Measurements from ENCODE around the gene LRFN2. TPM values are rescaled to one million over a fixed set of nuclear protein-coding genes. Genes with fewer than 3 reads are reported as not detected.
A peak's percentile ranks its signal among the peaks of the same experiment; 100 is the strongest.

LRFN2 gene
- total RNA-seq, 1 experiment from 2014 or later = not detected

GRCh38 chr6:40410821-40411220 lies 176.3 kb downstream of the LRFN2 start:
- DNase-seq (ENCODE audit: low read depth in 1 of 2, low spot score in 2 of 2) = no peak
- Histone ChIP-seq H3K9me3 (replicated peaks) (no peaks in the 10 kb centered on the region), H3K36me3 (no peaks in the 10 kb centered on the region), H3K27me3 (replicated peaks) (no peaks in the 10 kb centered on the region), H3K27ac (no peak overlapping the region), H3K4me1 (replicated peaks) (no peaks in the 10 kb centered on the region), H3K4me3 (no peak overlapping the region)

- H3K4me1 ChIP-seq (replicated peaks) = no peaks in the 10 kb centered on the region
- H3K9me3 ChIP-seq (replicated peaks) = no peaks in the 10 kb centered on the region
- H3K36me3 ChIP-seq = no peaks in the 10 kb centered on the region
- DNase-seq (ENCODE audit: low read depth in 1 of 2, low spot score in 2 of 2) = no peak
- H3K27me3 ChIP-seq (replicated peaks) = no peaks in the 10 kb centered on the region
- no peak overlapping the region for H3K4me3 ChIP-seq
- no peak overlapping the region for H3K27ac ChIP-seq
Measured at GRCh38 chr6:40409716-40410397, 177.3 kb downstream of the LRFN2 start.

GRCh38 chr6:40408786-40409542 lies 178.2 kb downstream of the LRFN2 start:
- Histone ChIP-seq H3K4me3 (no peak overlapping the region), H3K27me3 (replicated peaks) (no peaks in the 10 kb centered on the region), H3K9me3 (replicated peaks) (no peaks in the 10 kb centered on the region), H3K36me3 (no peaks in the 10 kb centered on the region), H3K27ac (no peak overlapping the region), H3K4me1 (replicated peaks) (no peaks in the 10 kb centered on the region)
- DNase-seq (ENCODE audit: low read depth in 1 of 2, low spot score in 2 of 2) = no peak

- H3K4me1 ChIP-seq (replicated peaks) = no peaks in the 10 kb centered on the region
Measured at GRCh38 chr6:40407239-40407638, 179.9 kb downstream of the LRFN2 start.

GRCh38 chr6:40406175-40406574 lies 181.0 kb downstream of the LRFN2 start:
- Histone ChIP-seq H3K36me3 (no peaks in the 10 kb centered on the region), H3K27me3 (replicated peaks) (no peaks in the 10 kb centered on the region), H3K9me3 (replicated peaks) (no peaks in the 10 kb centered on the region), H3K4me3 (no peak overlapping the region), H3K27ac (no peak overlapping the region), H3K4me1 (replicated peaks) (no peaks in the 10 kb centered on the region)
- DNase-seq (ENCODE audit: low read depth in 1 of 2, low spot score in 2 of 2) = no peak

More at GRCh38 chr6:40407239-40407638, 179.9 kb downstream of the LRFN2 start:
- Histone ChIP-seq H3K36me3 (no peaks in the 10 kb centered on the region), H3K27ac (no peak overlapping the region), H3K4me3 (no peak overlapping the region), H3K27me3 (replicated peaks) (no peaks in the 10 kb centered on the region), H3K9me3 (replicated peaks) (no peaks in the 10 kb centered on the region)
- DNase-seq (ENCODE audit: low read depth in 1 of 2, low spot score in 2 of 2) = no peak

- no peaks in the 10 kb centered on the region for H3K4me1 ChIP-seq (replicated peaks)
- H3K36me3 ChIP-seq = no peaks in the 10 kb centered on the region
- no peak overlapping the region for H3K4me3 ChIP-seq
- DNase-seq (ENCODE audit: low read depth in 1 of 2, low spot score in 2 of 2) = no peak
- no peaks in the 10 kb centered on the region for H3K27me3 ChIP-seq (replicated peaks)
- H3K9me3 ChIP-seq (replicated peaks) = no peaks in the 10 kb centered on the region
- H3K27ac ChIP-seq = no peak overlapping the region
Measured at GRCh38 chr6:40400738-40401137, 186.4 kb downstream of the LRFN2 start.

GRCh38 chr6:40399888-40400457 lies 187.2 kb downstream of the LRFN2 start:
- Histone ChIP-seq H3K4me1 (replicated peaks) (no peaks in the 10 kb centered on the region), H3K9me3 (replicated peaks) (no peaks in the 10 kb centered on the region), H3K4me3 (no peak overlapping the region), H3K27ac (no peak overlapping the region), H3K36me3 (no peaks in the 10 kb centered on the region), H3K27me3 (replicated peaks) (no peaks in the 10 kb centered on the region)
- no peak for DNase-seq (ENCODE audit: low read depth in 1 of 2, low spot score in 2 of 2)

GRCh38 chr6:40398810-40399477 lies 188.2 kb downstream of the LRFN2 start:
- H3K4me1 ChIP-seq (replicated peaks) = no peaks in the 10 kb centered on the region
- DNase-seq (ENCODE audit: low read depth in 1 of 2, low spot score in 2 of 2) = no peak
- H3K27ac ChIP-seq = no peak overlapping the region
- no peak overlapping the region for H3K4me3 ChIP-seq
- no peaks in the 10 kb centered on the region for H3K27me3 ChIP-seq (replicated peaks)
- no peaks in the 10 kb centered on the region for H3K36me3 ChIP-seq
- no peaks in the 10 kb centered on the region for H3K9me3 ChIP-seq (replicated peaks)

GRCh38 chr6:40398034-40398691 lies 189.0 kb downstream of the LRFN2 start:
- Histone ChIP-seq H3K9me3 (replicated peaks) (no peaks in the 10 kb centered on the region), H3K27ac (no peak overlapping the region), H3K36me3 (no peaks in the 10 kb centered on the region), H3K4me3 (no peak overlapping the region), H3K4me1 (replicated peaks) (no peaks in the 10 kb centered on the region), H3K27me3 (replicated peaks) (no peaks in the 10 kb centered on the region)
- DNase-seq (ENCODE audit: low read depth in 1 of 2, low spot score in 2 of 2) = no peak

- Histone ChIP-seq H3K36me3 (no peaks in the 10 kb centered on the region), H3K27me3 (replicated peaks) (no peaks in the 10 kb centered on the region), H3K9me3 (replicated peaks) (no peaks in the 10 kb centered on the region), H3K4me1 (replicated peaks) (no peaks in the 10 kb centered on the region), H3K27ac (no peak overlapping the region), H3K4me3 (no peak overlapping the region)
- DNase-seq (ENCODE audit: low read depth in 1 of 2, low spot score in 2 of 2) = no peak
Measured at GRCh38 chr6:40397287-40398033, 189.7 kb downstream of the LRFN2 start.

- H3K27ac ChIP-seq = no peak overlapping the region
- no peaks in the 10 kb centered on the region for H3K27me3 ChIP-seq (replicated peaks)
- H3K4me1 ChIP-seq (replicated peaks) = no peaks in the 10 kb centered on the region
- no peaks in the 10 kb centered on the region for H3K36me3 ChIP-seq
- no peaks in the 10 kb centered on the region for H3K9me3 ChIP-seq (replicated peaks)
- DNase-seq (ENCODE audit: low read depth in 1 of 2, low spot score in 2 of 2) = no peak
- no peak overlapping the region for H3K4me3 ChIP-seq
Measured at GRCh38 chr6:40395698-40396076, 191.5 kb downstream of the LRFN2 start.

- H3K27me3 ChIP-seq (replicated peaks) = no peaks in the 10 kb centered on the region
- H3K4me3 ChIP-seq = no peak overlapping the region
- peak in 1 of 2 experiments; percentile 25 for DNase-seq (ENCODE audit: low read depth in 1 of 2, low spot score in 2 of 2)
- no peak overlapping the region for H3K27ac ChIP-seq
- no peaks in the 10 kb centered on the region for H3K4me1 ChIP-seq (replicated peaks)
- no peaks in the 10 kb centered on the region for H3K9me3 ChIP-seq (replicated peaks)
- H3K36me3 ChIP-seq = no peaks in the 10 kb centered on the region
Measured at GRCh38 chr6:40395066-40395697, 192.0 kb downstream of the LRFN2 start.

- H3K27ac ChIP-seq = no peak overlapping the region
- H3K4me3 ChIP-seq = no peak overlapping the region
- peak in 1 of 2 experiments; percentile 31 for DNase-seq (ENCODE audit: low read depth in 1 of 2, low spot score in 2 of 2)
- H3K9me3 ChIP-seq (replicated peaks) = no peaks in the 10 kb centered on the region
- H3K36me3 ChIP-seq = no peaks in the 10 kb centered on the region
- H3K27me3 ChIP-seq (replicated peaks) = no peaks in the 10 kb centered on the region
- H3K4me1 ChIP-seq (replicated peaks) = no peaks in the 10 kb centered on the region
Measured at GRCh38 chr6:40394381-40394780, 192.8 kb downstream of the LRFN2 start.
